Activated CD8-positive, alpha-beta memory T cell treated with anti-CD3 and anti-CD28 coated beads for 4 hours (primary cell): ENCODE measurements around the gene TTC23L.

Source experiments
- DNase-seq, 2 donors: peaks; one replicate each; pipeline ENCODE4 v3.0.0-alpha.2; 2020; ENCODE audit warnings: low read depth in 2 of 2

The TTC23L gene

DNA sequence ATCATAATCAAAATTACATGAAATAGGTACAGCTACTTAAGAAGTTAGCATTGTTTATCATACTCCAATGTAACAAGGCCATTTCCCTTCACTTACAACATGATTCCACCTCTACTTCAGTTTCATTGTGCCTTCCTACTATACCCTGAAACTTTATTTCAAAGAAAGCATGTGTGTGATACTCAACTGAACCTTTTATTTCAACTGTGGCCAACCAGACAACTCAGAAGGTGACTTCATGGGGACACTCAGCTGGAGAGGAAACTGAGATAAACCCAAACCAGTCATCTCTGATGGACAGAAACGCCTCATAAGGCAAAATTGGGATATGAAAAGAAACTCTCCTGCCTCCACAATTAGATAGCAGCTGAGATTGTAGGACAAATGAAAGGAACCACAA lies 5.9 kb upstream of the TTC23L start:
- DNase-seq = no peak

DNA sequence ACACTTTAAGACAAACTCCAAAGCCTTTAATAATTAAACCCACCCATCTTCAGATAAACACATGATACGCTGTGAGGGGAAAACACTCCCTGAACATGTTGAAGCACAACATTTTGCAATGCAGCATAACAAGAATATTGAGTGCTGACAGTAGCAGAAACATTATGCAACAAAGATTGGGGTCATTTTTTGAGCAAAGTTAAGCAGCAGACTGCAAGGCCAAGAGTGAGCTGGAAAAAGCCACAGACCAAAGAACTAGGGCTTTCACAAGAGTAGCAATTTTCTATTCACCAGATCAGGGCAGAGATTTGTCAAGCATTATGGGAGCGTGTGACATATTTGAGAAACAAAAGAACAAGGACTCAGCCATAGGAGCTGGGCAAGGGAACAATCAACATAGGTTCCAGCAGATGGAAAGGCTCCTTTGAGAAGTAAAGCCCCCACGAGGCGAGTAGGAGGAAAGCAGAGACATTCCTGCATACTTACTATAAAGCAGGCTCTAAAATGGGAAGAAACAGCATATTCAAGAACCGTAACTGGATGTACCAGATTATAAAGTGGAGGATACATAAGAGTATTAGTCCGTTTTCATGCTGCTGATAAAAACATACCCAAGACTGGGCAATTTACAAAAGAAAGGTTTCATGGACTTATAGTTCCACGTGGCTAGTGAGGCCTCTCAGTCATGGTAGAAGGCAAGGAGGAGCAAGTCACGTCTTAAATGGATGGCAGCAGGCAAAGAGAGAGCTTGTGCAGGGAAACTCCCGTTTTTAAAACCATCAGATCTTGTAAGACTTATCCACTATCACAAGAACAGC lies 4.8 kb upstream of the TTC23L start:
- no peak for DNase-seq

DNA sequence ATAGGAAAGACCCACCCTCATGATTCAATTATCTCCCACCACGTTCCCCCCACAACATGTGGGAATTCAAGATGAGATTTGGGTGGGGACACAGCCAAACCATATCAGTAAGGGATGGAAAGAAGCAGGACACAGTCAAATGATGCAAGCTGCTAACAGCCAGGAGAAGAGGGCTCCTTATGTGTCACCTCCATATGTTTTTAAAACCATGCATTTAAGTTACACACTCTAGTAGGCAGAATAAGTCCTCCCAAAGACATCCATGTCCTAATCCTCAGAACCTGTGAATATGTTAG lies 4.2 kb upstream of the TTC23L start:
- DNase-seq = no peak

DNA sequence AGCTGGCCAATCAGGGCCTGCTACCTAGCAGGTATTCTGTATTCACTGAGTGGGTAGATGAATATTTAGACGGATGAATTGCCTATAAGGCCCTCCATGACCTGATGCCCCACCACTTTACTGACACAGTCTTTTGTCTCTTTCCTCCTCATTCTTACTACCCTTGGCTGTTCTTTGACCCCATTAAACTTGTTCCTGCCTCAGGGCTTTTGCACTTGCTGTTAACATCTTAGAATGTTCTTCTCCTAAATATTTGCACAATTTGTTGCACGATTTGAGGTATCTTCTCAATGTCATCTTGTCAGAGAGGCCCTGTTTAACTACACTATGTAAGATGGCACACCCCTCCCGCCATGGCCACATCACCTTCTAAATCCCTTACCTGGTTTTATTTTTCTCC lies 3.3 kb upstream of the TTC23L start:
- DNase-seq = no peak

DNA sequence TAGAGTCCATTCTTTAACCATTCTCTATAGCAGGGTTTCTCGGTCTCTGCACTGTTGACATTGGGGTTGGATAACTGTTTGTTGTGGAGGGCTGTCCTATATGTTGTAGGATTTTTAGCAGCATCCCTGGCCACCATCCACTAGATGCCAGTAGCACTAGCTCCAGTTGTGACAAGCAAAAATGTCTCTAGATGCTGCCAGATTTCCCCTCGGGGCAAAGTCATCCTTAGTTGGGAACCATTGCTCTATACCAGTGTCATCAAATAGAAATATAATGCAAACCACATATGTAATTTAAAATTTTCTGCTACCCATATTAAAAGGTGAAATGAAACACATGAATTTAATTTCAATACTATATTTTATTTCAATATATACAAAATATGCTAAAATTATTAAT lies 2.9 kb downstream of the TTC23L start:
- DNase-seq = no peak

DNA sequence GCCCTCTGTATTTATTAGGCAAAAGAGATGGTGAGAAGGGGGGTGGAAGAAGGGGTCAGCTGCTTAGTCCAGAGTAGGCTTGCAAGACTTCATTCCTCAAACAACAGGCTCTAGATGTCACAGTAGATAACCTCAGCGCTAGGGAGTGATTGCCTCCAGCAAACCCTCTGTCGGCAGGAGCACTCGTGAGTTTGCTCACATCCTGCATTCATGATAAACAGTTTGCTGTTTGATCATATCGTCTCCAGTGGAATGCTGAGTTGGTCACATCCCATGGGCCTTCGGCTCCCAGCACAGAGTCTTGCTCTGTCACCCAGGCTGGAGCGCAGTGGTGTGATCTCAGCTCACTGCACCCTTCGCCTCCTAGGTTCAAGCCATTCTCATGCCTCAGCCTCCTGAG lies 3.6 kb downstream of the TTC23L start:
- no peak for DNase-seq

DNA sequence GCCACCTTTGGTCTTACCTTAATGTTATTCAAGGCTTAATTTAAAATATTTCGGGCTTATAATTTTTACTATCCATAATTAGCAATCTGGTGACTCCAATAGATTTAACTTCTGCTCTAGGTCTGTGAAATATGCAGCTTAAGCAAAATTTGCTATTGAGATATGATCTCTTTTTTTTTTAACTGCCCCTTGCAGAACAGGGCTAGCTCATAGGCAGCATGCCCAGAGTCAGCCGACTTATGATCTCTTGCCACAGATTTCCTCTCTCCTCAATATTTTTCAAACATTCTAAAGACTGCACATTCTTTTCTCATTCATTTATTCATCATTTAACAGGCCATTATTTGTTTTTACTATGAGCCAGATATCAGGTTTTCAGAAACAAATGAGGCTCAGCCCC lies 4.5 kb downstream of the TTC23L start:
- no peak for DNase-seq

DNA sequence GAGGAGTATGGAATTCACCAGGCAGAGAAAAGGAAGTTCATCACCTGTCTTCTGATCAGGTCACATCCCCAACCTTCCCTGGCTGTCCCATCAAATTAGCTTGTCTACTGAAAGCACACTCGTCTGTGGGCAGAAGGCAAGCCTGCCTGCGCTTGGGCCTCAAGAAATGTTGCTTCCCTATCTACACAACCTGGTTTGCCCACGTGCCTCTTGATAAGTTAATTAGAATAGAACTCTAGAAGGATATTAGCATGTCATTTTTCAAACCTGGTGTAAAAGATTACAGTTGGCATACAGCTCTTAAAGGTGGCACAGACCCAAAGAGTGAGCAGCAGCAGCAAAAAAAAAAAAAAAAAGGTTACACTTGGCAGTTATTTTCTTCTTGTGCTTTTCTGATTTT lies 5.1 kb downstream of the TTC23L start:
- no peak for DNase-seq

DNA sequence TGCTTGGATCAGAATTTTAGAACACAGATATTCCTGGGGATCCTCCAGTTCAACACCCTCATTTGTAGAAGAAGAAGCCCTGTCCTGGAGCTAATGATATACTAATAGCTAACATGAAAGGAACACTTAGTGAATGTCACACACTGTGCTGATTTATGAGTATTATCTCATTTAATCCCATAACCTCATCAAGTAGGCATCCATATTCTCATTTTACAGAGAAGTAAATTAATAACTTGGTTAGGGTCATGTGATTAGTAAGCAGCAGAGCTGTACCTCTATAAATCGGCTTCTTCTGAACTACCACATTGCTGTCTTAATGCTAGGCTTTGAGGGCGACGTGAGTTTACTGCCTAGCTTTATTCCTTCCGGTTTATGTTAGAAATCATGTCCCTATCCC lies 6.0 kb downstream of the TTC23L start:
- DNase-seq = no peak

DNA sequence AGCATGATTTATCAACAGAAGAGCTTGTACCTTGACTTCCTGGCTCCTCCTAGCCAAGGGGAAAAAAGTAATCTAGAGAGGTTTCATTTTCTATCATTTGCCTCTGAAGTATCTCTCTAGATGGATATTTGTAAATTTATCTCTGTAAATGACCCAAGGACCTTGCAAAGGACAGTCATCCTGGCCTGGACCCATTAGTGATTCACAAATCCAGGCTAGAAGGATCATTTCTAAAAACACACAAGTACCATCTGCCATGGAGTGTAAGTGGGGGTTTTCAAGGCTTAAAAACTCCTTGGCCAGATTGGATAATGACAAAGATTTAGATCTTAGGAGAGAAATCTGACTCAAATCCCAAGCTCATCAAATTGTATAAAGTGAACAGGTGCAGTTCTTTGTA lies 8.1 kb downstream of the TTC23L start:
- no peak for DNase-seq

DNA sequence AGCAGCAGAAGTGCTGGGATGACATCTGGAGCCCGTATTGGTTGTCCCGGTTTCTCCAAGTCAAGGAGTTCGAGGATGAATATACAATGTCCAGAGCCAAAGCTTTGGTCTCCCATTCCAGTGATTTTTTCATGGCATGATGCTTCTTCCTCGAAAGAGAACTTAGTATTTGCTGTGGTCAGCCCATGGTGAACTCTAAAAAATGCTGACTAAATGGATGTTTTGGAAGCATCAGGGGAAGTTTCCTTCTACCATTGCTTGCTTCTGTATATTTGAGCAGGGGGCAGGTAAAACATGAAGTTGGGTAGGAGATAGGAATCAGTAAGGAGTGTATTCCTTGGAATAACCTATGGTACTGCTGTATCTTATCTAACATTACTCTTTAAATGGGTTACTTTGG lies 8.6 kb downstream of the TTC23L start:
- no peak for DNase-seq

DNA sequence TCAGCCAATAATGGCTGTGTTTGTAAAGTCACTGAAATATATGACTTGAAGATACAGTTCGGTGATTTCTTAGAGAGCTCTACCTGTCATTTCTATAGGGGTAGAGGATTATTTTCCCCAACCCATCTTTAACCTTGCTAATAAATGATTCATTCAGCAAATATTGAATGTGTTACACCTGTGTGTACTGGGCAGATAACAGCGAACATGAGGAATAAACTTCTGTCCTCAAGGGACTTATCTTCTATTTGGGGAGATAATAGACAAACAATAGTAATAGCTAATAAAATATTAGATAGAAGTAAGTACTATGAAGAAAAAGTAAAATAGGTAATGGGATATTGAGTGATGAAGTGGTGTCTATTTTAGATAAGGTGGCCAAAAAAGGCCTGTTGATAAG lies 9.3 kb downstream of the TTC23L start:
- DNase-seq = no peak

DNA sequence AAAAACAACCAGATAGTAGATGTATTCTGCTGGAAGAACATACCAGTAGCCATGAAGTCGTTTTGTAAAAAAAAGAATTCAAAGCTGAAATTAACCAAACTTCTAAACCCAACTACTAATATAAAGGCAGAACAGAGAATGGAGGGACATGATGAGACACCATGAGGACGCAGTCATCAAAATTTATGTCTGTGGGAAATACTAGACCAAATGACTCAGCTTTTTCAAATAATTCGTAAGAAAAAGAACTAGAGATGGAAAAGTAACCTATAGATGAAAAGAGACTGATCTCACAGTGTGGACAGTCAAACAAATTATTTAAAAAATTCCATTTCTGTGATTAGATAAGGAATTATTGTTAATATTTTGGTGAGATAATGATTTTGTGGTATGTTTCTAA lies 10.3 kb downstream of the TTC23L start:
- DNase-seq = no peak

DNA sequence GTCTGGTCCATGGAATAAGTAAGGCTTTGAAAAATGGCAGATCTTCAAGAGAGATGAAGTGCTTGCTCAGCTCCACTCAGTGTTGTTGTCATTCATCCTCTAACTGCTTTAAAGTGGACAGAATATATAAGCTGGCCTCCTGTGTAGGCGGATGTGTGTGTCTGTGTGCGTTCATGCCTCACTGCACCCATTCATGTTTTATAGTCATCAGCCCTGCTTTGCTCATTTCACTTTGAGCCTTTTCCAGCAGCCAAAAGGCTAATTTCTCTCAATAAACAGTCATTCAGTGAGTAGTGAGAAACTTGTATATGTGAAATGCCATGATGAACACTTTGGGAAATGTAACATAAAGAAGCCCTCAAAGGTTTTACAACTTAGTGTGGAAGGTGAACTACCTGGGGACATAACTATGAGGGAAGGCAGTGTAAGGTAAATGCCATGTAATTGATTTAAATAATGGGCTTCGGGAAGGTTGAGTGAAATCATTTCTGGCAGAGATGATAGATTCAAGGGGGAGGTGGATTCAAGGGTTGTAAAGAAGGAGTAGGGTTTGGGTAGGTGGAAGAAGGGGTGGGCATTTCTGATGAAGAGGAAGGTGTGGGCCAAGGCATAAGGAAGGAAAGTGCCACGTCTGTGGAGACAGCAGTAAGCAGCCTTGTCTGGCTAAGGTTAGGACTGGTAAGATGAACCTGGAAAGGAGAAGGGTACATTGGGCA lies 15.7 kb downstream of the TTC23L start:
- no peak for DNase-seq

DNA sequence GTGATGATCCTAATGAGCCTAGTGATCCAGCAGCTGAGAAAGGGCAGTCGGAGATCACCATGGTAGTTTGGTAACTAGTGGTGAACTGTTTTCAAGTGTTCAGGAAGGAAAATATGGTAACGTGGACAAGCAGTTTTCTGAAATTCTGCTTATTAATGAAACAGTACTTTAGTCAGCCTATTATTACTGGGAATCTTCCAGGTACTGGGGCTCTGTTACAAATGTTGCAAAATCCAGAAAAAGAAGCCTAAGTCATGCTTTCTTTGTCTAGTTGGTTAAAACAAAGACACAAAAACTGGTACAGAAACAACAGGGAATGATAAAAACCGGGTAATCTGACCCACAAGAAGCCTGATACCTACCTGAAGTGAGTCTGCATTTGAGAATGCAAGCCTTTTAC lies 18.2 kb downstream of the TTC23L start:
- no peak for DNase-seq

DNA sequence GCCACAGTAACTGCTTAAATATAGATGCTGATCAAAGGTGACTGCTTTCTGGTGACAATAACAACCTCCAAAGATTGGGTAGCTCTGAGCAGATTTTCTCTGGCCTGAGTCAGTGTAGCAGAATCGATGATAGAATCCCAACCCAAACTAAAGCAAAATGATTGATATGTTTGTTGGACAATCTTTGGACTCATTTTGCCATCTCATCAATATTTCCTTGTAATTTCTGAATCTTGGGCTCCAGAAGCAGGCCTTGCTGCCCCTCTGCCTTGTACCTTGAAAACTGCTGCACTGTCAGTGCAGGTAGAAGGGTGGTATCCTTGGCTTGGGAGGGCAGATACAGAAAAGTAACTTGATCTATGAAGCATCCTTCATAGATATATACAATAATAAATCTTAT lies 18.9 kb downstream of the TTC23L start:
- DNase-seq = no peak

DNA sequence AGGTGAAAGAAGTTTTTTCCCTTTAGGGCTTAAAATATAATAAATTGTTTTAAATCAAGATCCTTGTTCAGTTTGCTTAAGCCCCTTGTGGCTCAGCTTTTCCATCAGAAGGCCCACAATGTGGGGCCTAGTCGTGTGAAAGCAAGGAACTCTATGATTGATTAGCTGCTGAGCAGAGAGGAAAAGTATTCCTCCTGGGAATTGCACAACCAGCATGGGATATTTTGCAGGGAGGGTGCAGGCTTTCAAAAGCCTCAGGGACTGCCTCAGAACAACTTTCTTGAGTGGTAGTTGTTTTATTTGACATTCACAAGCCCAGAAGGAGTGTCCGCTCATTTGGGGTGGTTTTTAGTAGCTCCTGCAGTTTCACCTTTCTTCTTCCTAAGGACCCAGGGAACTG lies 19.8 kb downstream of the TTC23L start:
- DNase-seq = no peak

DNA sequence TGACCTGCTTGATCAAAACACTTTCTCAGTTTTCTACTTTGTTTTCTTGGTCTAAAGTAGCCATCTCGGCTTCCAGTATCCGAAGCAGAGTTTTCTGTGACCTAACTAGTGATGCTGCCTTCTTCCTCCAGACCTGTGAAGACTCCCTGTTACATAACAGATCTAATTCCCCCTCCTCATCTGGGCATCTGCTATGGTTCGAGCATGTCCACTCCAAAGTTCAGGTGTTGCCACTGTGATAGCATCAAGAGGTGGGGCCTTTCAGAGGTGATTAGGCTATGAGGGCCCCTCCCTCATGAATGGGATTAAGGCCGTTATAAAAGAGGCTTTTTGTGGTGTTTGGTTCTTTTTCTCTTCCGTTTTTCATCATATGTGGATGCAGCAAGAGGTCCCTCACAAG lies 20.3 kb downstream of the TTC23L start:
- no peak for DNase-seq

DNA sequence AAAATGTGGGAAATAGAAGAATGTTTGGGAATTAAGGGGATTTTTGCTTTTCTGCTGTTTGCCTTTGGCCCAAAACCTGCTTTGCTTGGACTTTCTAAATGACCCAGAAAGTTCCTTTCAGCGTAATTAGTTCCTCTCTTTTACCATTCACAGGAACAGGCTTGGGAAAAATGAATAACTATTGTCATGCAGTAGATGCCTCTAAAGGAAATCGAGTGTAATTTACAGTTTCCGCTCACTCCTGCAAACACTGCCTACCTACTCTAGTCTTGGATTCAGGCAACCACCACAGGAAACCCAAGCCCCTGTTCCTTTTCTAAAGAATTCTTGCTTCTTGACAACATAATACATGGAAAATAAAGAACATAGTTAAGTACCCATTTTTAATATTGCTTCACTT lies 25.0 kb downstream of the TTC23L start:
- no peak for DNase-seq

DNA sequence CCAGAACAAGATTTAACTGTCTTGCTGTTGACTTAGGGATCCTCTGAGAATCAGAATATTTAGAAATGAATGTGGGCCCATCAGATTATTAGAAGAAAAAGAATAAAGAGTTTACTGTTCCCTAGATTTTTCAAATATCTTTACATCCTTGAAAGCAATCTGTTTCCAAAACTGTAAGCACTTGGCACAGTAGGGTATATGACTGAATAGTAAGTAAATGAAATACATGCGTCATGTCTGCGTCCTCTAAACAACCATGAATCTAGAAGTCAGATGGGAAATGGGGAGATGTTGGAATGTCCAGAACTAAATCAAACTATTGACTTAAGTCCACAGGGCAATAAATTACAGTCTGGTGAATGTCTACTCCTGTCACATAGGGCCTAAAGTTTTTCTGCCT lies 26.1 kb downstream of the TTC23L start:
- no peak for DNase-seq

DNA sequence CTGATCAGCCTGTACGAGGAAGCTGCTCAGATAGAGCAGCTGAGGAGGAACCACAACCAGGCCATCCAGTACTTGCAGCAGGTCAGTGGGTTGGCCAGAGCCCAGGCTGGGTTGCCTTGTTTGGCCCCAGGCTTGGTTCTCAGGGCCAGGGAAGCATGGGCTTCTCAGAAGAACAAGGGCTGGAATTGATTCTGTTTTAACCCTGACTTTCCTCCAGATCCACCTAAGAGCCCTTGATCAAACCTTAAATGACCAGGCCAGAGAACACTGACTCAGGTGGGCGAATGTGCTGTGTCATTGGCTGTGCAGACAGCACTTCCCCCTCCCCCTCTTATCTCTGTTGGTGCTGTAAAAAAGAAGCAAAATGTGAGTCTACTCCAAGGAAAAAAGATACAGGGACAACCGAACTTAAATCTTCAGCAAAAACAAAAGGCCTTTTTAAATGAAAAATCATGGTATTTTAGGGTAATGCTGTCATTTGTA lies 28.1 kb downstream of the TTC23L start:
- no peak for DNase-seq

DNA sequence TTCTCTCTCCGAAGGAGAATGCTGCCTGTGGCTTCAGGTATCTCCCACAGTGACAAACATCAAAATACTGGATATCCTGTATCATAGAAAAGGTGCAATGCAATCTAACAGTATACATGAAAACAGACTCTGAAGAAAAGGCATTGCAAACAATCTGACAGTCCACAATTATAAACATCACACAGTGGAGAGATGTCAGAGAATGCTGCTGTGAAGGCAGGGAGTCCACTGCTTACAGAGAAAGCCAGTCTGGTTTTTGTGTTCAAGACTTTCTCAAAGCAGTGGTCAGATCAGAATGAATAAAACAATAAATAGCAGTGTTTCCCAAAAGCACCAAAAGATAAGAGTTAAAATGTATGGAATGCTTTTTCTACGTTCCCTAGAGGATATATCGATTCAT lies 28.7 kb downstream of the TTC23L start:
- DNase-seq = no peak

DNA sequence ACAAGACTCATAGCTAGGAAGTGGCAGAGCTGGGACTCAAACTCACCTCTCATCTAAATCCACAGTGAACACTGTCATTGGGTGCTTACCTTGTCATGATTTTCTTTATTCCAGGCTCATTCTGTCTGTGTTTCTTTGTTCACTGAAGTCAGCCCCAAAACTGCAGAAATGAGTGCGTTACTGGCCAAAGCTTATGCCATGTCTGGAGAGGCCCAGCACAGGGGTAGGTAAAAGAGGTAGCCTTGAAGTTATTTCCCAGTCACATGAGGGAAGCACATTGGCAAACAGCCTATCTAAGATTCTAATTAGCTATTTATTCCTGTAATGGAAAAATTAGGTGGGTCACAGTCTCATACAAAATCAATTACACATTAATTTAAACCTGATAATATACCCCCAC lies 29.8 kb downstream of the TTC23L start:
- no peak for DNase-seq

DNA sequence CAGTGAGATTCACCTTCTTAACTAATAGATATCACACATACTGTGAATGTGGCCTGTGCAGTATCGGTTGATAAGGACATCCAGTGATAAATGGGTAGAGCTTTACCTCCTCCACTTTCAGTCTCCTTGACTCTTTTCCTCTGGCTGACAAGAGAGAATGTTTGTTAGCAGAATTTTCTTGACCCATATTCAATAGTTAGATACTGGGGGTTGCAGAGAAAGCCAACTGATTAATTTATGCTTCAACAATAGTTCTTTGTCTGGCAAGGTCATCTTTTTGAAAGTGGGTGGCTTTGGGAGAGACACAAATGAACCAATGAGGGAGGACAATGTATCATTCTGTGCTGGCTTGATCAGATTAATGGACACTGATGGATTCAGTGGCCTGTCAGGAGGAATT lies 30.3 kb downstream of the TTC23L start:
- DNase-seq = no peak
